CD4-positive, alpha-beta T cell treated with Interleukin-1 beta for 1 hour (primary cell): Measurements from ENCODE around the gene UPF3A.
A peak's percentile ranks its signal among the peaks of the same experiment; 100 is the strongest.
"Not testable (repeated sequence)": the region's sequence is repeated elsewhere in the genome, so short reads cannot be mapped to it uniquely, and the experiment has no call there.

Experiments used
- DNase-seq, 2 donors: peaks; one replicate each; pipeline ENCODE4 v3.0.0-alpha.2; 2020 to 2022

The UPF3A gene, protein sequence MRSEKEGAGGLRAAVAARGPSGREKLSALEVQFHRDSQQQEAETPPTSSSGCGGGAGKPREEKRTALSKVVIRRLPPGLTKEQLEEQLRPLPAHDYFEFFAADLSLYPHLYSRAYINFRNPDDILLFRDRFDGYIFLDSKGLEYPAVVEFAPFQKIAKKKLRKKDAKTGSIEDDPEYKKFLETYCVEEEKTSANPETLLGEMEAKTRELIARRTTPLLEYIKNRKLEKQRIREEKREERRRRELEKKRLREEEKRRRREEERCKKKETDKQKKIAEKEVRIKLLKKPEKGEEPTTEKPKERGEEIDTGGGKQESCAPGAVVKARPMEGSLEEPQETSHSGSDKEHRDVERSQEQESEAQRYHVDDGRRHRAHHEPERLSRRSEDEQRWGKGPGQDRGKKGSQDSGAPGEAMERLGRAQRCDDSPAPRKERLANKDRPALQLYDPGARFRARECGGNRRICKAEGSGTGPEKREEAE

DNA sequence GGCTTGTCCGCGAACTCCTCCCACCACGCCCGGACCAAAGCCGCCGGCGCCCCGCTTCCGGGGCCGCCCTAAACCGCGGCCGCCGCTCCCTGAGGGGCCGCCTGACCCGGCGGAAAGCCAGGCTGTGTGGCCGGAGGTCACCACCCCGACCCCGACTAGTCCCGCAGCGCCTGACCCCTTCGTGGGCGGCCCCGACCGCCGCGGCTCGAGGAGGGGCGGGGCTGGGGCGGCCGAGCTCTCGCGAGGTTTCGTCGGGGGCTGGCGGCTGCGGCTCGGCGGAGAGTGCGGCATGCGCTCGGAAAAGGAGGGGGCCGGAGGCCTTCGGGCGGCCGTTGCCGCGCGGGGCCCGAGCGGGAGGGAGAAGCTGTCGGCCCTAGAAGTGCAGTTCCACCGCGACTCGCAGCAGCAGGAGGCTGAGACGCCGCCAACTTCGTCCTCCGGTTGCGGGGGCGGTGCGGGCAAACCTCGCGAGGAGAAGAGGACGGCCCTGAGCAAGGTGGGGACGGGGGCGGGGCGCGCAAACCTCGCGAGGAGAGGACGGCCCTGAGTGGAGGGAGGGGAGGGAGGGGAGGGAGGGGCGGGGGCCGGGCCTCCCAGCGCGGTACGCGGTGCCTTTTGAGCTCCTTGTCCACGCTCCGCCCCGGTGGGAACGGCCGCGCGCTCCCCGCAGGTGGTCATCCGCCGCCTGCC lies at the start of gene UPF3A:
UPF3A (plus strand) TSS at position 251 of the 690 bp plus-strand sequence; CDS start at position 290, 39 bp downstream.
- DNase-seq: peak; percentile 85 to 86

DNA sequence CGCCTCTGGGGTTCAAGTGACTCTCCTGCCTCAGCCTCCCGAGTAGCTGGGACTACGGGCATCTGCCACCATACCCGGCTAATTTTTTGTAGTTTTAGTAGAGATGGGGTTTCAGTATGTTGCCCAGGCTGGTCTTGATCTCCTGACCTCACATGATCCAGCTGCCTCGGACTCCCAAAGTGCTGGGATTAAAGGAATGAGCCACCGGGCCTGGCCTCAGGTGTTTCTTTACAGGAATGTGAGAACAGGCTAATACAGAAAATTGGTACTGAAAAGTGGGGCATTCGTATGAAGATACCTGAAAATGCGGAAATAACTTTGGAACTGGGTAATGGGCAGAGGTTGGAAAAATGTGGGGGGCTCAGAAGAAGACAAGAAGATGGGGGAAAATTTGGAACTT lies 49.5 kb upstream of the UPF3A start:
- no peak for DNase-seq

DNA sequence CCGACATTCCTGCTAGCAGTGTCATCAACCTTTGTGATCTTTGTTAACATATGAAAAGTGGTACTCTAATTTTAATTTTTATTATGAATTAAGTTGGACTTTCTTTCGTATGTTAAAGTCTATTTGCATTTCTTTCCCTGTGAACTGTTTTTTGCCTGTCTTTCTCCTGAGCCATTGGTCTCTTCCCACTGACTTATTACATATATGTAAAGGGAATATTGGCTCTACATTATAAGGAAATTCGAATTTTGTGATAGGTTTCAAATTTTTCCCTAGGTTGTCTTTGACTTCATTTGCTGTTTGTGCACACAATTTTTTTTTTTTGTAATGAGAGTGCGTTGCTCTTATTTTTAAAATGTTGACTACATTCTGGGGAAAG lies 47.1 kb upstream of the UPF3A start:
- DNase-seq: no peak

DNA sequence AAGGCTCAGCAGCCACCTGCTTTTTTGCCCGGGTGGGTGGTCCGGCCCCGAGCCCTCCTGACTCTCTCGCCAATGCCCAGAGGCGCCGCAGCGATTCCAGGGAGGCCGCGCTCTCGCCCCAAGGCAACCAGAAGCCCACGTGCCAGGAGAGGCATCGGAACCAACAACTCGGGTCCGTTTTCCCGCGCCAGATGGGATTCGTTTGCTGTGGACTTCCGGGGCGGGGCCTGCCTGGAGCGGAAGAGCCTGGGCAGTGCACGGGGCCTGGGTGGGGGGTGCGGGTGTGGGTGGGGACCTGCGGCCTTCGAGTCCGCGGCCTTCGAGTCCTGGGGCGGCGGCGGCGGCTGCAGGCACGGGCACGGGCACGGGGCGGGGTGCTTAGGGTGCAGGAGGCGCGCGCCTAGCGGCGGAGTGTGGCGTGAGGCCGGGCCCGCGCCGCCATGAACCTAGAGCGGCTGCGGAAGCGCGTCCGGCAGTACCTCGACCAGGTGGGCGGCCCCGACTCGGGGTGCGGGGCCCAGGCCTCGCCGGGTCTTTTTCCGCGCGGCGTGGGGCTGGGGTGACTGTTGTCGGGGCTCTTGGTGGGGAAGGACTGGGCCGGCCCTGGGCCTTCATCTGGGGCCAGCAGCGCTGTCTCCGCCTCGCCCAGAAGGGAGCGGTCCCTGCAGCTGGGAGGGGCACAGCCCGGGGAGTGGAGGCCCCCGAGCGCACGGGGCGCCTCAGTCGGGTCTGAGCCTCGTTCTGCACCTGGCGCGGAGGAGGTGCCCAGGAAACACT lies 46.6 kb upstream of the UPF3A start, which contains the start of gene CDC16:
CDC16 (plus strand) TSS at position 253 of the 777 bp plus-strand sequence; CDS start at position 441, 188 bp downstream.
- peak; percentile 79 to 83 for DNase-seq

DNA sequence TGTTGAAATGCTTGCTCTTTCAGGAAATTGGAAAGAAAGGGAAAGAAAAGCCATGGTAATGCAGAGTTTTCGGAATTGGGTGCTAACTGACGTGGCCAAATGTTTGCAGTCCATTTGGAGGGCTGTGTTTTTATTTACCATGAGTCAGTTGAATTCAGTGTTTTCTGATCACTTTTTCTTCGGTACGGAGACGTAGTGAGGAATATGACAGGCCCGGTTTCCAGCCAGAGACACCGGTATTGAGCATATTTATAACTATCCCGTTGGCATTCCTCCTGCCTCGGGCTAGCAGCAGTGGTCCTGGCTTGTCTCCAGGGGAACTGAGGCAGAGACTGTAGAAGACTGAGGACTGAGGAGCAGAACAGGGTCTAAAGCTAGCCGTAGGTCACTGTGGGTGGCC lies 45.7 kb upstream of the UPF3A start:
- DNase-seq: no peak

DNA sequence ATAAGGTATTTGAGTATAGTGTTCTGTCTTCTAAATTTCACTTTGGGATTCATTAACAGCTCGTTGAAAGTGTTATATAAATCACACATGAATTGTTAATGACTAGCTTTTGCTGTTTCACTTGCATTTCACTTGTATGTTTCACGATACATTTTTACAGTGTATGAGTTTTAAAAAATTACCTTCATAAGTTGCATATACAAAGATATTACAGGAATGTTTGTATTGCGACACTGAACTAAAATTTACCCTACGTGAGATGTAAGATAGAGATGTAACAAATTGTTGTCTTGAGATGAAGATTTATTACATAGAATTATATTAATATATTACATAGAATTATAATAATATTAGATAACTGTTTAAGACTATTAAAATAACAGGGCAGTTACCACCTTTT lies 45.2 kb upstream of the UPF3A start:
- no peak for DNase-seq

DNA sequence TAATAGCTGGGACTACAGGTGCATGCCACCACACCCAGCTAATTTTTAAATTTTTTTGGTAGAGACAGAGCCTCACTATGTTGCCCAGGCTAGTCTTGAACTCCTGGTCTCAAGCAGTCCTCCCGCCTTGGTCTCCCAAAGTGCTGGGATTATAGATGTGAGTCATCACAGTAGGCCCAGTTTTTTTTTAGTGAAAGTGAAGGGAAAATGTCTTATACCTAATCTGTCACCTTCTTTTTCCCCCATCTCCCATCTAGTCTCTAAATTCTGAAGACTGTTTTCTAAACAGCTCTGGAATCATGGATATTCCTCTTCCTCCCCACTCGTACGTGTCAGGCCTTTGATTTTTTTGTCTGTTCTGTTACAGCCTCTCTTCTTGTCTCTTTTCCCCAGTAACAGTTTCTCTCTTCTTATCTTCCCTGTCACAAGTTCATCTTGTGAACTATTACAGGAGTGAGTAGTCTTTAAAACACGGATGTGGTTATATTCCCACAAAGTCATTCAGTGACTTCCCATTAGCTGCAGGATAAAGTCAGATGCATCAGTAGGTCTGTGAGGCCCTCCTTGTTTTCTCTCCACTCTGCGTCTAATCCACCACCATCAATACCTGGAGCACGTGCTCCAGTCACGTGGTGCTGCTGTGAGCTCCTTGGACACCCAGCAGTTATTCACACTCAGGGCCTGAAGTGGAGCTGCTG lies 43.8 kb upstream of the UPF3A start:
- DNase-seq: no peak

DNA sequence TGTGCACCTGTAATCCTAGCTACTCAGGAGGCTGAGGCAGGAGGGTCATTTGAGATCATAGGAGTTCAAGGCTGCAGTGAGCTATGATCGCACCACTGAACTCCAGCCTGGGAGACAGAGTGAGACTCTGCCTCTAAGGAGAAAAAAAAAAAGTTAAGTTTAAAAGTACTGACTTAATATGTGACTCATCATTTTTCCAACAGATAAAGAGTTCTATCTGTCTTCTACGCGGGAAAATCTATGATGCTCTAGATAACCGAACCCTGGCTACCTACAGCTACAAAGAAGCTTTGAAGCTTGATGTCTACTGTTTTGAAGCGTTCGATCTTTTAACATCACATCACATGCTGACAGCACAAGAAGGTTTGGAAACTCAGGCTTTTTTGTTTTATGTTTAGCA lies 39.5 kb upstream of the UPF3A start:
- DNase-seq: no peak

DNA sequence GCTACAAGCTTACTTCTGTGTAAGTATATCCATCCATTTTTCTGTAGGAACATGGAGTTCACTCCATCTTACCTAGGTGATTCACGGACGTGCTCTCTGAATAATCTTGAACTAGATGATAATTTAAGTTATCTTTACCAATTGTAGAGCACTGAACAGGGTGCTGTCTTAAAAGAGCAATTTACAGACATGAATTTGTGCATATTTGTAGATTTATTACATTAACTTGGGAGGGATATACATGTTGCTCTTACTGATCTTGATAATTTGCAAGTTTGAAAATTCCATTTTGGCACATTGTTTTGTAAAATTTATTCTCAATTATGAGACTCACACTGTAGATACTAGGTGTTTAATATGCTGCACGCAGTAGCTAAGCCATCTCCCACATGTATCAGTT lies 37.4 kb upstream of the UPF3A start:
- DNase-seq: no peak

DNA sequence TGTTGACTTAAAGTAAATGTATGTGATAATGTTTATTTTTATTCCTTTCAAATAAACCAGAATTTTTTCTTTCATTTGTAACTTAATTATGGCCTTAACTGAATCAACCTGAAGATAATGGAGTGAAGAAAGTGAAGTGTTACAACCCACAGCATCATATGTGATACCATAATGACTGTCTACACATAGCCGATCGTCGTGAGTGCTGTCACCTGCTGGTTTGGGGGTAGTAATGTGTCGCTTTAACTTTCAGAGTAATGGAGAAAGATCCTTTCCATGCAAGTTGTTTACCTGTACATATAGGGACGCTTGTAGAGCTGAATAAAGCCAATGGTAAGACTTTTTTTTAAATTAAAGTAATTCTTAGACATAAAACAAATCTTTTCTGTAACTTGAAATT lies 36.8 kb upstream of the UPF3A start:
- DNase-seq: no peak

DNA sequence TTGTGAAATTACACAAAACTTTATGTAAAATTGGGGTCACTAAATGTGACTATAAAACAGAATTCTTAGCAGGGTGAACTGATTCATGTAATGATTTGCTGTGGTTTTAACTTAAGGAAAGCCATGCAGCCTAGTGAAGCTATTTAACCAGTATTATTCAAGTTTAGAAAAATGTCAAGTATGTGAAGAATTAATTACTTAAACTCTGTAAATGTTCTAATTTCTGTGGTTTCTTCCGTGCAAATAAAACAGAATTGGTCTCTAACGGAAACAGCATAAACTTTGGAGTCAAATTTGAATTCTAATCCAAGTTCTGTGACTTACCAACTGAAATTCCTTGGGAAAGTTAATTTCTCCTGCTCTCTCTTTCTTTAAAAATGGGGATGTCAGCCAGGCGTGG lies 33.4 kb upstream of the UPF3A start:
- no peak for DNase-seq

DNA sequence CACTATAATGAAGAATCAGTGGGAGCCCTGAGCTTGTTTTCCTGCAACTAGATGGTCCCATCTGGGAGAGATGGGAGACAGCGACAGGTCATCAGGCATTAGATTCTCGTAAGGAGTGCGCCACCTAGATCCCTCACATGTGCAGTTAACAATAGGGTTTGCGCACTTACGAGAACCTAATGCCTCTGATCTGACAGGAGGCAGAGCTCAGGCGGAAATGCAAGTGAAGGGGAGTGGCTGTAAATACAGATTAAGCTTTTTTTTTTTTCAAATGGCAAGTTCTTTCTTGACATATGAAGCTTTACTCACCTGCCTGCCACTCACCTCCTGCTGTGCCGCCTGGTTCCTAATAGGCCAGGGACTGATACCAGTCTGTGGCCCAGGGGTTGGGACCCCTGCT lies 32.3 kb upstream of the UPF3A start:
- no peak for DNase-seq

DNA sequence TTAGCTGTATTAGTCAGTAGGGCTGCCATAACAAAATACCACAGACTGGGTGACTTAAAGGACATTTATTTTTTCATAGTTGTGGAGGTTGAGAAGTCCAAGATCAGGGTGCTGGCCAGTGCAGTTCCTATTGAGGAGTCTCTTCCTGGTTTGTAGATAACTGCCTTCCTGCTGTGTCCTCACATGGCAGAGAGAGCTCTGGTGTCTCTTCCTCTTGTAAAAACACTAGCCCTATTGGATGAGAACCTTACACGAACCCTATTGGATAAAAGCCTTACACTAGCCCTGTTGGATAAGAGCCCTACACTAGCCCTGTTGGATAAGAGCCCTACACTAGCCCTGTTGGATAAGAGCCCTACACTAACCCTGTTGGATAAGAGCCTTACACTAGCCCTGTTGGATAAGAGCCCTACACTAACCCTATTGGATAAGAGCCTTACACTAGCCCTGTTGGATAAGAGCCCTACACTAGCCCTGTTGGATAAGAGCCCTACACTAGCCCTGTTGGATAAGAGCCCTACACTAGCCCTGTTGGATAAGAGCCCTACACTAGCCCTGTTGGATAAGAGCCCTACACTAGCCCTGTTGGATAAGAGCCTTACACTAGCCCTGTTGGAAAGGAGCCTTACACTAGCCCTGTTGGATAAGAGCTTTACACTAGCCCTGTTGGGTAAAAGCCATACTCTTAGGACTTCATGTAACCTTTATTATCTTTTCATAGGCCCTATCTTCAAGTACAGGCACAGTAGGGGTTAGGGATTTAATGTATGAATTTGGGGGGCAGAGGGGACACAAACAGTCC lies 29.6 kb upstream of the UPF3A start:
- not testable (repeated sequence) for DNase-seq

DNA sequence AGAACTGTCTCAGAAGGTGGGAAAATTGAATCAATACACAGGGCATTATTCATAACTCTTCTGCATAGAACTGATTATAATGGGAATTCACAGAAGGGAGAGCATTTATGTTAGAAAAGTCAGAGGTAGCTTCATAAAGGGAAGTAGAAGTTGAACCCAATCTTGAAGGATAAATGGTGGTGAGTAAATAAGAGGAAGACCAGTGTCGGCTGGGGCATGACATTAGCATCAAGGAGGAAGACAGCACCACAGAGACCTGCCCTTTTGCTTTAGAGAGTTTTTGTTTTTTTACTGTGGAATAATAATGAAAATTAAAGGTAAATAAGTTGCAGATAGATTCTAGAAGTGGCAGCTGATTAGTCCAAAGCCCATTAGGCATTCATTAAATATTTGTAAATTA lies 24.9 kb upstream of the UPF3A start:
- DNase-seq: no peak

DNA sequence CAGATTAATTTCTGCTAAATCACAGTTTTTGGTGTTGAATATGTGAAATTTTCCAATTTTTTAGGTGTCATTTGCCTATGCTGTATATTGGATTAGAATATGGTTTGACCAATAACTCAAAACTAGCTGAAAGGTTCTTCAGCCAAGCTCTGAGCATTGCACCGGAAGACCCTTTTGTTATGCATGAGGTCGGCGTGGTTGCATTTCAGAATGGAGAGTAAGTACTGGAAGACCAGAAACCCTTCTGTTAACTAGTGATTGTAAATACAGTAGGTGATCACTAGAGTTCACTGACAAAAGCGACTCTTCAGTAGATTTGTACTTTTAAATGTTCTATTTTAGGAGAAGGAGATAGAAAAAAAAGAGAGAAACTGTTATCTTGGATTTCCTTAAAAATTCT lies 24.4 kb upstream of the UPF3A start:
- DNase-seq: no peak

DNA sequence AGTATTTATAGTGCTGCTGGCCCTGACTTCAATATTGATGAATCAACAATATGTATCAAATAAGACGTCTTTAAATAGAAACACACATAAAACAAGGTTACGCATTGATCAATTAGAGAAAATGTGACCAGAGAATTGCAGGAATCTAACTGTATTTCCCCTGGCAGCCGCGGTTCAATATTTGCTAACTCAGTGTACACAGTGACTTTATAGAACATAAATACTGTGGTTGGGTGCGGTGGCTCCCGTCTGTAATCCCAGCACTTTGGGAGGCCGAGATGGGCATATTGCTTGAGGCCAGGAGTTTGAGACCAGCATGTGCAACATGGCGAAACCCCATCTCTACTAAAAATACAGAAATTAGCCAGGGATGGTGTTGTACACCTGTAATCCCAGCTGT lies 22.8 kb upstream of the UPF3A start:
- DNase-seq: no peak

DNA sequence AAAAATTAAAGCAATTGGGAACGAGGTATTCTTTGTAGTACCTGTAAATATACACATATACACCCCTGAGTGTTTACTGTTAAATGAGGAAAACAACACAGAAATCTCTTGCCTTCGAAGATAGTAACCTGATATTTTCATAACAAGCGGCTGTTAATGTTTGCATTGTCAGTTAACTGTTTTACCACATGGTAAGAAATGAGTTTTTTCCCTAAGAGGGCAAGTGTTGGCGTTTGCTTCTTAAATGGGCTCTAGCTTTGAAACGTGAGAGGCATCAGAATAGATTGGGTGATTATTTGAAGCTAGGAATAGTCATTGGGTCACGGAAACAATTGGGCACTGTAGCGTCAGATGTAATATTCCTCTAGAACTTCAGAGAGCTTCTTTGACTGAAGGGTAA lies 22.0 kb upstream of the UPF3A start:
- no peak for DNase-seq

DNA sequence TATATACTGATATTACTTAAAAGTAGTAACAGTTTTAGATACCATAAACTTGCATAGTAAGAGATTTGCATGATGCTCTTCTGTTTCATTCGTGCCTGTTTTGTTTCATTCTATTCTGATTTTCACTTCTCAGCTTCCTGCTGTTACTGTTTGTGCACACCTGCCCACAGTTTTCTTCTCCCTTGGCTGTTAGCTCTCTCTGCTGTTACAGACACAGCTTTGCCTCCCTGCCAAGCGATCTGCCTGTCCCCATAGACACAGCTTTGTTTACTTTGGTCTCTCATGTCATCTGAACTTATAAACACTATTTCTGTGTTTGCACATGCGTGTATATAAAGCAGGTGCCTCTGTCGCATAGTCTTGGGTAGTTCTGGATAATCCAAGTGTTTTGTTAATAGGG lies 21.4 kb upstream of the UPF3A start:
- DNase-seq: no peak

DNA sequence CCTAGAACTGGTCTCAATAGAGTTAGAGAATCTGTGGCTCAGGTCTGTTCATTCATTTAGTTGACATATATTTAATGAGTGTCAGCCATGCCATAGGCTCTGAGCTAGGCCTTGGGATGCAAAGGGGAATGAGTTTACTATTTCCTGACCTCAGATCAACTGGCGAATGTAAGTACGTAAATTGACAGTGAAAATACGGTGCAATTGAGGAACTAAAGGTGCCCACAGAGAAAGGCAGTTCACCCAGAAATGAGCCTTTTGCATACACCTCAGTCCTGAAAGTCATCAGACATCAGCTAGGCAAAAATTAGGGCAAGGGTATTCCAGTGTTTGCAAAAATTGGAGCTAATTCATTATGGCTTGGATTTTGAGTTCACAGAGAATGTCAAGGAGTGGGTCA lies 20.6 kb upstream of the UPF3A start:
- no peak for DNase-seq

DNA sequence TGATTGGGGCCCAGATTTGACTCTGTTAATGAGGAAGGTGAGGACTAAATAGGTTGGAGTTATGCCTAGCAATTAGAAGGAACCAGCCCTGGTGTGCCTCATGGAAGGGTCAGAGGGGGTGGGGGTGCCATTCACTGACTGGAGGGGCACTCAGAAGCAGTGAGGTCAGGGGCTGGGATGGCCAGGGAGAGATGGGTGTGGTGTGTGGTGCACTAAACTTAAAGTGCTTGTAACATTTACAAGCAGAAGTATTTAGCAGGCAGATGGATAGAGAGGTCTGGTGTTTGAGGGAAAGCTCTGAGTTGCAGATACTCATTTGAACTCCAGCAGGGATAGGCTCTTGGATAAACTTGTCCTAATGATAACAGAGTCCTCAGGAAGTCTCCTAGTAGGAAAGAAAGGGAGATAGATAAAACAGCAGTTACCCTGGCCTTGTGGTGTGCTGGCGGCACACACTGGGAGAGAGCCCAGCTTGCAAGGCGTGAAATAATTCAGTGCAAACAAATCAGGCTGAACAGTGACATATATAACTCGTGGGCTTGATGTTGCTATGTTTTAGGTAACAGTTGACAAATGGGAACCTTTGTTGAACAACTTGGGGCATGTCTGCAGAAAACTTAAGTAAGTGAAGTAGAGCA lies 20.0 kb upstream of the UPF3A start:
- no peak for DNase-seq

DNA sequence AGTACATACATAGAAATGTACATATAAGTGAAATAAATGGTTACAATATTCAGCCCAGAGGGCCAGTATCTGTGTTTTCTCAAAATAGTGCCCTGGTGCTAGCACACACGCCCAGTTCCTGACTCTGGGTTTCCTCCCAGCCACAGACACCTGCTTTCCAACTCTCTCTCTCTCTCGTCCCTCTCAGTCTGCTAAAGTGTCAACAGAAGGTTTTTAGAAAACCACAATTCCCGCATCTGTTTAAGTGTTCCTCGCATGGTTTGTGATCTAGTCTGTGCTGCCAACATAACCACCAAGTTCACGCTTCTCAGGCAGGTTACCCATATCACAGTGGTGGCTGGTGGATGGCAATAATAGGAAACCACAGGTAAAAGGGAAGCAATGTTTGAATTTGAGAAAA lies 17.8 kb upstream of the UPF3A start:
- DNase-seq: peak; percentile 27 to 46
